B cell (primary cell): Measurements from ENCODE around the gene RGS10.

ENCODE experiments used
- EZH2 ChIP-seq: IDR thresholded peaks from 2 replicates; pipeline ENCODE4 v1.6.1; 2012; ENCODE audit warnings: borderline replicate concordance, low read depth, mild to moderate bottlenecking, moderate library complexity, low read length; ENCODE audit not compliant: insufficient read depth, poor library complexity, severe bottlenecking
- TF ChIP-seq, protein P1 (sequence below): fragments of 200-600 bp; IDR thresholded peaks from one replicate; pipeline ENCODE4 v1.8.0; 2022; ENCODE audit warnings: antibody characterized with exemption, mild to moderate bottlenecking

GRCh38 chr10:119468542-119469324 is 73.8 kb downstream of the RGS10 start:
- TF ChIP-seq, protein P1, sequence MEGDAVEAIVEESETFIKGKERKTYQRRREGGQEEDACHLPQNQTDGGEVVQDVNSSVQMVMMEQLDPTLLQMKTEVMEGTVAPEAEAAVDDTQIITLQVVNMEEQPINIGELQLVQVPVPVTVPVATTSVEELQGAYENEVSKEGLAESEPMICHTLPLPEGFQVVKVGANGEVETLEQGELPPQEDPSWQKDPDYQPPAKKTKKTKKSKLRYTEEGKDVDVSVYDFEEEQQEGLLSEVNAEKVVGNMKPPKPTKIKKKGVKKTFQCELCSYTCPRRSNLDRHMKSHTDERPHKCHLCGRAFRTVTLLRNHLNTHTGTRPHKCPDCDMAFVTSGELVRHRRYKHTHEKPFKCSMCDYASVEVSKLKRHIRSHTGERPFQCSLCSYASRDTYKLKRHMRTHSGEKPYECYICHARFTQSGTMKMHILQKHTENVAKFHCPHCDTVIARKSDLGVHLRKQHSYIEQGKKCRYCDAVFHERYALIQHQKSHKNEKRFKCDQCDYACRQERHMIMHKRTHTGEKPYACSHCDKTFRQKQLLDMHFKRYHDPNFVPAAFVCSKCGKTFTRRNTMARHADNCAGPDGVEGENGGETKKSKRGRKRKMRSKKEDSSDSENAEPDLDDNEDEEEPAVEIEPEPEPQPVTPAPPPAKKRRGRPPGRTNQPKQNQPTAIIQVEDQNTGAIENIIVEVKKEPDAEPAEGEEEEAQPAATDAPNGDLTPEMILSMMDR = no peak
- TF ChIP-seq EZH2 = no peak
